KMS-11 (cell line): ENCODE results near the gene ELAC1.
"Not testable (repeated sequence)": the region's sequence is repeated elsewhere in the genome, so short reads cannot be mapped to it uniquely, and the experiment has no call there.

ENCODE experiments used
- H2AFZ ChIP-seq: fragments of 200-600 bp; sonication (generic); 2 replicates; pipeline ENCODE4 v1.6.1; 2016; ENCODE audit warnings: antibody characterized with exemption, mixed run types, low read depth
- H3K27ac ChIP-seq: fragments of 200-600 bp; sonication (generic); 2 replicates; pipeline ENCODE4 v1.6.1; 2016; ENCODE audit warnings: mild to moderate bottlenecking, mixed run types
- H3K27me3 ChIP-seq: fragments of 200-600 bp; sonication (generic); 2 replicates; pipeline ENCODE4 v1.6.1; 2017; ENCODE audit warnings: mild to moderate bottlenecking, low read depth, mixed run types, moderate library complexity; ENCODE audit not compliant: insufficient read depth
- H3K36me3 ChIP-seq: fragments of 200-600 bp; sonication (generic); 2 replicates; pipeline ENCODE4 v1.6.1; 2017; ENCODE audit warnings: mild to moderate bottlenecking, mixed run types; ENCODE audit not compliant: insufficient read depth
- H3K4me1 ChIP-seq: fragments of 200-600 bp; sonication (generic); 2 replicates; pipeline ENCODE4 v1.6.1; 2016; ENCODE audit warnings: mild to moderate bottlenecking, low read depth, mixed run types; ENCODE audit not compliant: poor library complexity, severe bottlenecking
- H3K4me2 ChIP-seq: fragments of 200-600 bp; sonication (generic); 2 replicates; pipeline ENCODE4 v1.7.0; 2016; ENCODE audit warnings: mild to moderate bottlenecking, mixed run types
- H3K4me3 ChIP-seq: fragments of 200-600 bp; sonication (generic); IDR thresholded peaks from 2 replicates; pipeline ENCODE4 v1.6.1; 2017; ENCODE audit warnings: low read depth, low read length, mixed read lengths; ENCODE audit not compliant: insufficient read depth
- H3K79me2 ChIP-seq: fragments of 200-600 bp; sonication (generic); 2 replicates; pipeline ENCODE4 v1.6.1; 2016; ENCODE audit warnings: low read depth, mixed run types; ENCODE audit not compliant: insufficient read depth
- H3K9ac ChIP-seq: fragments of 200-600 bp; sonication (generic); 2 replicates; pipeline ENCODE4 v1.6.1; 2016; ENCODE audit warnings: mild to moderate bottlenecking, mixed run types
- H4K20me1 ChIP-seq: fragments of 200-600 bp; sonication (generic); 2 replicates; pipeline ENCODE4 v1.6.1; 2016; ENCODE audit warnings: mild to moderate bottlenecking, mixed run types; ENCODE audit not compliant: insufficient read depth
- TF ChIP-seq, protein P1 (sequence below): fragments of 200-600 bp; sonication (generic); conservative IDR thresholded peaks from 2 replicates; pipeline ENCODE4 v1.6.1; 2017; ENCODE audit warnings: low read depth, mild to moderate bottlenecking, antibody characterized with exemption, low read length, moderate library complexity, mixed read lengths

ELAC1 gene

DNA sequence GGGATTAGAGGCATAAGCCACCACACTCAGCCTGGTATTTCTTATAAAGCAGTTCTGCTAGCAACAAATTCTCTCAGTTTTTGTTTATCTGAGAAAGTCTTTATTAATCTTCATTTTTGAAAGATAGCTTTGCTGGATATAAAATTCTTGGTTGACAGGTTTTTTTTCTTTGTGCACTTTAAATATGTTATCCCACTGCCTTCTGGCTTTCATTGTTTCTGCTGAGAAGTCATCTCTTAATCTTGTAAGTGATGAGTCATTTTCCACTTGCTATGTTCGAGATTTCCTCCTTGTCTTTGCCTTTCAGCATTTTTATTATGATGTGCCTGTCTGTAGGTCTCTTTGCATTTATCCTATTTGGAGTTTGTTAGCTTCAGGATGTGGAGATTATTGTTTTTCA lies 5.9 kb upstream of the ELAC1 start:
- Histone ChIP-seq H3K79me2 (no peaks in the 10 kb centered on the region), H4K20me1 (no peaks in the 10 kb centered on the region), H3K4me1 (no peaks in the 10 kb centered on the region), H2AFZ (no peak overlapping the region), H3K27me3 (no peaks in the 10 kb centered on the region), H3K4me2 (no peak overlapping the region), H3K36me3 (no peaks in the 10 kb centered on the region), H3K4me3 (no peak overlapping the region), H3K27ac (no peak overlapping the region), H3K9ac (no peak overlapping the region)
- TF ChIP-seq, protein P1, sequence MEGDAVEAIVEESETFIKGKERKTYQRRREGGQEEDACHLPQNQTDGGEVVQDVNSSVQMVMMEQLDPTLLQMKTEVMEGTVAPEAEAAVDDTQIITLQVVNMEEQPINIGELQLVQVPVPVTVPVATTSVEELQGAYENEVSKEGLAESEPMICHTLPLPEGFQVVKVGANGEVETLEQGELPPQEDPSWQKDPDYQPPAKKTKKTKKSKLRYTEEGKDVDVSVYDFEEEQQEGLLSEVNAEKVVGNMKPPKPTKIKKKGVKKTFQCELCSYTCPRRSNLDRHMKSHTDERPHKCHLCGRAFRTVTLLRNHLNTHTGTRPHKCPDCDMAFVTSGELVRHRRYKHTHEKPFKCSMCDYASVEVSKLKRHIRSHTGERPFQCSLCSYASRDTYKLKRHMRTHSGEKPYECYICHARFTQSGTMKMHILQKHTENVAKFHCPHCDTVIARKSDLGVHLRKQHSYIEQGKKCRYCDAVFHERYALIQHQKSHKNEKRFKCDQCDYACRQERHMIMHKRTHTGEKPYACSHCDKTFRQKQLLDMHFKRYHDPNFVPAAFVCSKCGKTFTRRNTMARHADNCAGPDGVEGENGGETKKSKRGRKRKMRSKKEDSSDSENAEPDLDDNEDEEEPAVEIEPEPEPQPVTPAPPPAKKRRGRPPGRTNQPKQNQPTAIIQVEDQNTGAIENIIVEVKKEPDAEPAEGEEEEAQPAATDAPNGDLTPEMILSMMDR: no peak

DNA sequence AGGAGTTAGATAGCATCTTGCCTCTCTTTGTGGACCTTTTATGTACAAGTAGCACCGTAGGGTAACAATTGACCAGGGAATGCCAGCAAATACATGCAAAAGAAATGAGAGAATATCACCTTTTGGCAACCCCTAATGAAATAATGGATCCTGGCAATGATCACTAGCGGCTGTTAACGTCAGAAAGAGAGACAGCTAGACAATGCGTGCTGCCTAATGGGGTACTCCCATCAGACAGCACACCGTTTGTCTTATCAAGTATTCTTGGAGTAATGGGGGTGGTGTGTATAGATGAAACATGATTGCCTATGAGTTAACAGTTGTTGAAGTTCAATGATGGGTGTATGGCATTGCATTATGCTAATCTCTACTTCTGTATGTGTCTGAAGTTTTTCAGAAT lies 1.6 kb downstream of the ELAC1 start:
- H3K27me3 ChIP-seq: no peaks in the 10 kb centered on the region
- peaks cover 18% of the 10 kb centered on the region for H3K4me1 ChIP-seq
- H3K36me3 ChIP-seq: no peaks in the 10 kb centered on the region
- H2AFZ ChIP-seq: no peak overlapping the region
- H3K79me2 ChIP-seq: peaks cover 16% of the 10 kb centered on the region; the same call in 1 of the 2 replicates
- no peaks in the 10 kb centered on the region for H4K20me1 ChIP-seq
- no peak overlapping the region for H3K9ac ChIP-seq
- TF ChIP-seq, protein P1: no peak
- H3K27ac ChIP-seq: no peak overlapping the region
- no peak overlapping the region for H3K4me3 ChIP-seq
- H3K4me2 ChIP-seq: peak overlapping the region; percentile 89; the same call in 1 of the 2 replicates

DNA sequence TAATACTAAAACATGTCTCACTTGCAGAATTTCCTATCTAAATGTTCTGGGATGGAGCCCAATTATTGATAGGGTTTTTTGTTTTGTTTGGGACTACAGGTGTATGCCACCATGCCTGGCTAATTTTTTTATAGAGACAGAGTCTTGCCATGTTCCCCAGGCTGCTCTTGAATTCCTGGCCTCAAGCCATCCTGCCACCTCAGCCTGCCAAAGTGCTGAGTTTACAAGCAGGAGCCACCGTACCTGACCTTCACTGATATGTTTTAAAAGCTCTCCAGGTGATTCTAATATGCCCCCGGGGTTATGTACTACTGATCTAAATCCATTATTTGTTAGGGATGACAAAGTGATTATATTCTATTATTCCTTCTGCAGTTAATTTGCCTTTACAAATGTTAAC lies 2.2 kb downstream of the ELAC1 start:
- Histone ChIP-seq H3K36me3 (no peaks in the 10 kb centered on the region), H3K4me2 (no peak overlapping the region), H2AFZ (no peak overlapping the region), H3K27ac (no peak overlapping the region), H3K4me1 (peaks cover 18% of the 10 kb centered on the region), H3K4me3 (no peak overlapping the region), H3K9ac (no peak overlapping the region), H3K27me3 (no peaks in the 10 kb centered on the region), H4K20me1 (no peaks in the 10 kb centered on the region), H3K79me2 (peaks cover 16% of the 10 kb centered on the region; the same call in 1 of the 2 replicates)
- TF ChIP-seq, protein P1: no peak

- not testable (repeated sequence) for H4K20me1 ChIP-seq, H3K4me2 ChIP-seq, H3K4me3 ChIP-seq, H2AFZ ChIP-seq, H3K27me3 ChIP-seq, H3K27ac ChIP-seq, H3K9ac ChIP-seq
- Histone ChIP-seq H3K79me2 (peaks cover 16% of the 10 kb centered on the region; the same call in 1 of the 2 replicates), H3K36me3 (peaks cover 19% of the 10 kb centered on the region; the same call in 1 of the 2 replicates), H3K4me1 (peaks cover 15% of the 10 kb centered on the region)
These were observed 4.6 kb downstream of the ELAC1 start for GRCh38 chr18:50972404-50972803.

DNA sequence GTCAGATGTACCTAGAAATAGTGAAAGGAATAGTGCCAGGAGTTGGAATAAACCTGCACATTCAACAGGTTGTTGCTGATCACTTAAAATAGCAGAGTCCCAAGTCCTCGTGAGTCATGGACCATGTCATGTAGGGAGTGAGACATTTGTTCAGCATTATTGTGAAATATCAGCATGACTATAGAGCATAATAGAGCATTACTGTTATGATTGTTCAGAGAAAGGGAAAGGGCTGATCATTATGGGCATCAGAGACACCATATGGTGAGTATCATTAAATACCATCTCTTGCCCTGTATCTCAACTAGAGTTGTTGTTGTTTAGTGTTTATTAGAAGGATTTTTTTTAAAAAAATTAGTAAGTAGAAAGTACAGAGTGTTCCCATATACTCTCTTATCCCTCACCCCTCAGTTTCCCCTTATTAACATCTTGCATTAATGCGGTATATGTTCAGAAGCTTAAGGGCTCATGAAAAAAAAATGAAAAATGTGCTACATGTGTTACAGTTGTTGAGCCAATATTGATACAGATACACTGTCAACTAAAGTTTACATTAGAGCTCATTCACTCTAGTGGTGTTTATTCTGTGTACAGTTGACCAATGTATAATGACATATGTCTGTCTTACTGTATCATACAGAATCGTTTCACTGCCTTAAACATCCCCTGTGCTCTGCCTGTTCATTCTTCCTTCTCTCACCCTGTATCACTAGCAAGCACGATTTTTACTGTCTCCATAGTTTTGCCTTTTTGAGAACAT lies 5.7 kb downstream of the ELAC1 start:
- H3K79me2 ChIP-seq: peaks cover 11% of the 10 kb centered on the region; the same call in 1 of the 2 replicates
- TF ChIP-seq, protein P1: no peak
- H4K20me1 ChIP-seq: no peaks in the 10 kb centered on the region
- no peaks in the 10 kb centered on the region for H3K27me3 ChIP-seq
- no peak overlapping the region for H3K27ac ChIP-seq
- H3K4me3 ChIP-seq: no peak overlapping the region
- H2AFZ ChIP-seq: no peak overlapping the region
- no peak overlapping the region for H3K4me2 ChIP-seq
- H3K36me3 ChIP-seq: peaks cover 26% of the 10 kb centered on the region; the same call in 1 of the 2 replicates
- no peak overlapping the region for H3K9ac ChIP-seq
- H3K4me1 ChIP-seq: peaks cover 12% of the 10 kb centered on the region
